GM12864 (cell line): ENCODE results near the gene FABP7.

Source experiments
- DNase-seq: peaks from one replicate; pipeline ENCODE4 v3.0.0-alpha.2; 2011; ENCODE audit warnings: low read depth
- H3K4me3 ChIP-seq: 2 replicates; pipeline ENCODE4 v1.5.1; 2011; ENCODE audit warnings: mild to moderate bottlenecking, low read depth, low read length, control low read depth
- CTCF ChIP-seq: IDR thresholded peaks from 2 replicates; pipeline ENCODE4 v1.5.1; 2011; ENCODE audit warnings: low read depth, mild to moderate bottlenecking, moderate library complexity, low read length, control low read depth, inconsistent platforms; ENCODE audit errors: missing control alignments

Gene FABP7

GRCh38 chr6:122809691-122810090 is 30.2 kb downstream of the FABP7 start:
- no peak for TF ChIP-seq CTCF
- DNase-seq: no peak
- H3K4me3 ChIP-seq: no peak overlapping the region

- no peak for DNase-seq
- H3K4me3 ChIP-seq: no peak overlapping the region
Measured at GRCh38 chr6:122810189-122810588, 30.7 kb downstream of the FABP7 start.

GRCh38 chr6:122817358-122817757 is 37.8 kb downstream of the FABP7 start:
- no peak for TF ChIP-seq CTCF
- DNase-seq: no peak
- no peak overlapping the region for H3K4me3 ChIP-seq

More at GRCh38 chr6:122810189-122810588, 30.7 kb downstream of the FABP7 start:
- no peak for TF ChIP-seq CTCF

GRCh38 chr6:122817766-122818165 is 38.2 kb downstream of the FABP7 start:
- no peak for TF ChIP-seq CTCF
- DNase-seq: no peak
- H3K4me3 ChIP-seq: no peak overlapping the region

- no peak overlapping the region for H3K4me3 ChIP-seq
- TF ChIP-seq CTCF: no peak
- DNase-seq: no peak
Measured at GRCh38 chr6:122818866-122819265, 39.4 kb downstream of the FABP7 start.

- no peak overlapping the region for H3K4me3 ChIP-seq
- no peak for DNase-seq
- no peak for TF ChIP-seq CTCF
Measured at GRCh38 chr6:122821095-122821494, 41.6 kb downstream of the FABP7 start.

- no peak overlapping the region for H3K4me3 ChIP-seq
- DNase-seq: no peak
- no peak for TF ChIP-seq CTCF
Measured at GRCh38 chr6:122825163-122825562, 45.6 kb downstream of the FABP7 start.
